Fibroblast of peridontal ligament (primary cell): ENCODE measurements around the gene DCP1A.

Experiments used
- DNase-seq: peaks from one replicate; pipeline ENCODE4 v3.0.0-alpha.2; 2010; ENCODE audit errors: extremely low read depth

DCP1A gene

DNA sequence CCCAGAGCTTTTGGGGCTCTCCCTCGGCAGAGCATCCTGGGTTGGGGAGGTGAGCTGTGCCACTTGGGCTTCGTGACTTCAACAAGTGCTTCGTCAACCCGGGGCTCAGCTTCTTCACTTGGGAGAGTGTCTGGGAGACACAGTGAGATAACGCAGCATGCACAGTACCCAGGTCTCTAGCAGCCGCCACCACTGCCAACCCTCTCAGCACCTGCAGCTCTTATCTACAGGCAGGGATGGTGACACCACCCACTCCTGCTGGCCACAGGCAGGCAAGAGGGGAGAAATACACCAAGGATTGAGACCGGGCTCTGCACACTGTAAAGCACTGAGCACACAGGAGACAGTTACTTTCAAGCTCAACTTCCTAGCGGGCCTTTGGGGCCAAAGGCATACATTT is 103.1 kb downstream of the DCP1A start:
- no peak for DNase-seq

GRCh38 chr3:53243785-53244184 is 103.6 kb downstream of the DCP1A start:
- DNase-seq = no peak

DNA sequence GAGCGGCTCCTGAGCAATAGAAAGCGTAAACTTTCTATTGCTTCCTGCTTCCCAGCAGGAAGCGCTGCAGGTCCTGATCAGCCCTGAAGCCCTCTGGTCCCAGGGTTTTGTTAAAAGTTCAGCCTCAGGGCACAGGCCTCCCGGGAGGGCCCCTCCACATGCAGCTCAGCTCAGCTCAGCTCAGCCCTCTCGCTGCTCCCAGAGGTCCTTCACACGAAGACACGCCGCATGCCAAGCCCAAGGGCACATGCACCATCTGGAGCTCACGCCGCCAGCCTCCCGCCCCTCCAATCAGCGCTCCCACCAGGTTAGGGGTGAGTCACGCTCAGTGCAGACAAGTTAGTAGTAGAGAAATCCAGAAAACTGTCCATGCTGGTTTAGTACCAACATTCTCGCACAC is 104.2 kb downstream of the DCP1A start:
- DNase-seq = peak; percentile 17

- DNase-seq = peak; percentile 30
Observed at GRCh38 chr3:53242642-53243041, 104.7 kb downstream of the DCP1A start.

- no peak for DNase-seq
Observed at GRCh38 chr3:53242155-53242554, 105.2 kb downstream of the DCP1A start.

DNA sequence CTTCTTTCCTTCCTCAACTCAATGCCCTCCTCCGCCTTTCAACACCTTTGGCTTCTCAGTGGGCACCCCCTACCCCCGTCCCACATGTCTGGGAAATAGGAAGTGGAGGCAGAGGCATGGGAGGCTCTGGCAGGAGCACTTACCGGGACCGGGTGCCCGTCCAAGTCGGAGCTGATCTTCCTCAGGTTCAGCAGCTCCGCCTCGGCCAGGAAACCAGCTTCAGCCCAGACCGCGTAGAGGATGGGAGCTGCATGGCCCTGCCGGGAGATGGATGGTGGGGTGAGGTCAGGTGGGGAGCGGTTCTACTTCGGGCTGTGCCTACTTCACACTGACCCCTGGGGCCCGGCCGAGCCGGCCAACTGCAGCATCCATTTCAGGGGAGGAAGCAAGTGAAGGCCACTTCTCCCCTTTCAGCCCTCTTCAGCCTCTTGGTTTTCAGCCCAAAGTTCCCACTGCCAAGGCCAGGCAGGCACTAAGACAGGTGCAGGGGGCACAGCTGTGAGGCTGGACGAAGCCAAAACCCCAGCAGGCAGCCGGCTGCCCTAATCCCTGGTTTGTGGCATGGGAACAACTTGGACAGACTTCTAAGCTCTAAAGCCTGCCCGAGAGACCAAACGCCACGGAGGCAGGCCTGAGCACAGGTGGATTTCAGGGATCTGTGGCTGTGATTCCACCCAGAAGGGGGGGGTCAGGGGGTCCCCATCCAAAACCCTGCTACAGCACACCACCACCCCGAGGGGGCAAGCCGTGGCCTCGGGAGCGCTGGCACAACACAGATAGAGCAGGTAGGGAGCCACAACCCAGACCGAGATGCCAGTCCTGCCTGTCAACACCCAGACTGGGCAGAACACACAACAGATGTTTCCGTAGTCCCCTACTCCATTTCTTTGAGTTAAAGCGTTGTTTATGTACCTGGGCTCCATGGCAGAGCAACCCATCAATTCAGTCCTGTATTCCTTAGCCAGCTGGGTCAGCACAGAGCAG is 106.1 kb downstream of the DCP1A start:
- DNase-seq = no peak

DNA sequence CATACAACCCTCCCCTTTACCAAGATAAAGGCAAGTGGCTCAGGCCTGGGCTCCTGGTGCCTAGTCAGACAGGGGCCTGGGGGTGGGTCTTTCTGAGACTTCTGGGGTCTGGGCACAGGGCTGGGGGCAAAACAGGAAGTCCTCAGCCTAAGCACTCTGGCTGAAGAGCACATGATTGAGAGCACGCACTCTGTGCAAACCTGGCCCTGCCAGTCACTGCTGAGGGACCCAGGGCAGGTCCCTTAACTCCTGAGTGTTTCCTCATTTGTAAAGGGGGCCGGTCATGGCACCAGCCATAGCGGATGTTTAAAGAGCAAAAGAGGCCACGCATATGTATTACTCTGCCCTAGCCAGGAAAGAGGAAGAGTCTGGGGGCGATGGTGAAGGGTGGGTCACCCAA is 107.5 kb downstream of the DCP1A start:
- DNase-seq = no peak

- DNase-seq = no peak
Observed at GRCh38 chr3:53238886-53239285, 108.5 kb downstream of the DCP1A start.

GRCh38 chr3:53238051-53238850 is 109.1 kb downstream of the DCP1A start:
- peak; percentile 95 for DNase-seq

DNA sequence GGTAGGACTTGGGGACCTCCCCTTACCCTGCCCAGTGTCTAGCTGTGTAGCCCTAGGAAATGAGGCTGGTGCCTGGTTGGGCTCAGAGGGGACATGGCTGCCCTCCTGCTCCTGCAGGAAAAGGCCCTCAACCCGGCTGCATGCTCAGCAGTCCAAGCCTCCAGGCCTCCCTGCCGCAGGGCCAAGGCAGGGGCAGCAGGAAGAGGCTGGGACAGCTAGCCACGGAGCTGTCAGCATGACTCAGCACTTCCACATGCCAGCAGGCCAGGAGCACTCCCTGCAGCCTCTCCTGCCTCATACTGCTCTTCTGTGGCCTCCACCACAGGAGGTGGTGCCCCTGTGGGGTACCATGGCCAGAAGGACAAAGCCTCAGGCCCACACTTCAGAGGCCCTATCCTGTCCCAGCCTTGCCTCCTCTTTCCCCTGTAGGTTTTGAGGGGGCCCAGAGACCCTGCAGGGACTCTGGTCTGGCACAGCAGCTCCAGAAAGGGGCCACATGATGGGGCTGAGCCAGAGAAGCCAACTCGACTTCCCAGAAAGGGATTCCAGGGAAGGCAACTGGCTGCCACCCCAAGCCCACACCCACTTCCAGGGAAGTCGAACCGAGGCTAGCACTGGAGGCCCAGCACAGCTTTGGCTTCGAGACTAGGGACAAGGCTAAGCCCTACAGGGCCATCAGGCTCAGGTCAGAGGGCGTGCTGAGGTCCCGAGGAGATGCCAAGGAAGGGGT is 111.1 kb downstream of the DCP1A start:
- DNase-seq = peak; percentile 78

DNA sequence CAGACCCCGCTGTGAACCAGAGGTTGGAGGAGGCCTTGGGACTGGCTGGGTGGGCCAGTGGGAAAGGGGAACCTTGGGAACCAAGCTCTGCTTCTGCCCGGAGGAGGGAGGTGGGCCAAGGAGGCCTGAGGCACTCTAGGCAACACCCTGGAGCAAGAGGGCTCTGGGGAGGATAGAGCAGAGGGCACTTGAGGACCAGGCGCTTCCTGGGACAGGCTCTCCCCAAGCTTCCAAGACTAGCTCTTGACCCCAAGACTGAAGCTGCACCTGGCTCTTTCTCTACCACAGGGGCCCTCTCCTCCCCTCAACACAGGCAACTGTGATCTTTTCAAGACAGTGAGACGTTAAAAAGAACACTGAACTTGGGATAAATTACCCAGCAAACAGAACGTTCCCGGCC is 111.8 kb downstream of the DCP1A start:
- no peak for DNase-seq

GRCh38 chr3:53234841-53235232 is 112.5 kb downstream of the DCP1A start:
- no peak for DNase-seq

DNA sequence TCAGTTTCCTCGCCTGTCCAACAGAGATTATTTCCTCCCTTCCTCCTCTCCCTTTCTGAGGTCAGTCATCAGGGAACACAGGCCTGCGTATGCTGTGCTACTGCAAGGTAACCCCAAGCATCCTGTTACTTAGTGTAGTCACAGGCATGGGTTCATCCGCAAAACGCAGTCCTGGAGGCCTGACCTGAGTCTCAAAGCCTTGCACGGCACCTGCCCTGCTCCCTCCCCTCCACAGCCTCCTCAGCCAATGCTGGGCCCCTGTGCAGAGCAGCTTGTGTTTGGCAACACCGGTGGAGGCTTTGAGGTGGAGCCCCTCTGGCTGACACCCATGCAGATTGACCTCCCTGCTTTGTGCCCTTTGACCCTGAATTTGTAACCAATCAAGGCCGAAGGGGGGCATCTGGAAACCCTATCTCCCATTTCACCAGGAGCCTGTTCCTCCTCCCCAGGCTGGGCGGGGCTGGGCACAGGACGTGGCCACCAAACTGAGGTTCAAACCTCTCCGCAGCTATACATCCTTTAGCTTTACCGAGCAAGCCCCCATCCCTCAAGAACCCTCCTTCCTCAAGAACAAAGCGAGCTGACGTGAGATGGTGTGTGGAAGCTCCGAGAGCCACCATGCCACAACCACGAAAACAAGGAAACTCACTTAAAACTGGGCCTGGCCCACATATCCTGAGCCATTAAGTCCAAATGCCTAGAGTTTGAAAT is 113.1 kb downstream of the DCP1A start:
- DNase-seq = no peak
